ENCODE results near the gene APPL2. TPM values are rescaled to one million over a fixed set of nuclear protein-coding genes. Genes with fewer than 3 reads are reported as not detected.
A peak's percentile ranks its signal among the peaks of the same experiment; 100 is the strongest.

APPL2 gene
- total and polyA plus RNA-seq, 2 of the 13 experiments (the other 11 are each of a cell fraction or from before 2014, with no cell fraction given) = 9.9 to 11.1 TPM

- peaks cover 0 to under 1% of the 10 kb centered on the region in 2 experiments; a peak in 1 of 5 replicates for H3K36me3 ChIP-seq (replicated peaks in 1 of 2; ENCODE audit: control insufficient read depth in 1 of 2, insufficient read depth in 2 of 2, low read length in 2 of 2)
- WGBS (ENCODE audit: low lambda C conversion rate) = 100% methylated on average over 1 of the region's 1 CpG
- ChIA-PET POLR2A (no interaction called here), CTCF (ENCODE audit: low intra/inter-chr PET ratio, low total read pairs) (no interaction called here)
- no peak overlapping the region for H2AFZ ChIP-seq (ENCODE audit: low read length)
- no peak for ATAC-seq
- H3K4me2 ChIP-seq (ENCODE audit: low read depth, low read length) = peak overlapping the region; percentile 76
- H3K4me3 ChIP-seq (replicated peaks in 1 of 3; ENCODE audit: insufficient read depth in 1 of 3, low read depth in 2 of 3, low read length in 3 of 3) = peak overlapping the region in 1 of 3 experiments; percentile 84; a peak in 2 of 6 replicates
- no peak for FAIRE-seq
- no peaks in the 10 kb centered on the region for H3K9me3 ChIP-seq (ENCODE audit: low read length)
- peaks cover 51% of the 10 kb centered on the region for H3K4me1 ChIP-seq (ENCODE audit: insufficient read depth, low read length)
- H3K27ac ChIP-seq (ENCODE audit: extremely low read length, insufficient read depth, low read length) = no peak overlapping the region
- H4K20me1 ChIP-seq (ENCODE audit: insufficient read depth, low read length) = no peaks in the 10 kb centered on the region; the same call in 1 of the 2 replicates
- BruUV-seq (replicated peaks) = no TSS peak
- peaks cover 21% of the 10 kb centered on the region for H3K79me2 ChIP-seq (ENCODE audit: insufficient read depth, low read length)
- no peak for DNase-seq (ENCODE audit: low spot score)
- intact Hi-C loops (cut with micrococcal nuclease; ENCODE audit: unreplicated experiment) (loop anchor here (5.0 kb wide), 1 partner anchor 98 kb away; the partner anchor contains the start of gene C12orf75), in situ Hi-C loops (cut with HindIII; ENCODE audit: extremely low pct_ligation_motif_present, low pct_unique_long_range_greater_than_20kb) (no loop called here)
- peaks cover 0 to 1% of the 10 kb centered on the region in 2 experiments; a peak in 2 of 5 replicates for H3K27me3 ChIP-seq (ENCODE audit: control insufficient read depth in 1 of 2, insufficient read depth in 2 of 2, low read length in 2 of 2)
- peak overlapping the region; percentile 88; the same call in 1 of the 2 replicates for H3K9ac ChIP-seq (ENCODE audit: insufficient read depth, low read depth, low read length)
- TF ChIP-seq NFKBIZ (CRISPR knock-in tag; IDR thresholded peaks at IDR 0.05) (no peak), CBFB (CRISPR knock-in tag; IDR thresholded peaks at IDR 0.05) (no peak), HMGA1 (CRISPR knock-in tag; conservative IDR thresholded peaks at IDR 0.05) (no peak), ZNF687 (CRISPR knock-in tag; IDR thresholded peaks at IDR 0.05) (no peak), ATF2 (CRISPR knock-in tag; IDR thresholded peaks at IDR 0.05) (no peak), KDM4B (CRISPR knock-in tag; IDR thresholded peaks at IDR 0.05) (no peak), ZNF616 (CRISPR knock-in tag; IDR thresholded peaks at IDR 0.05; ENCODE audit: low read depth) (no peak), ATF1 (CRISPR knock-in tag; IDR thresholded peaks at IDR 0.05) (no peak), MTERF4 (CRISPR knock-in tag; IDR thresholded peaks at IDR 0.05) (no peak), ZNF407 (CRISPR knock-in tag; IDR thresholded peaks at IDR 0.05; ENCODE audit: not compliant biosample characterization) (no peak)
Measured at GRCh38 chr12:105234197-105234596, 1.8 kb downstream of the APPL2 start.
